B cell (primary cell): ENCODE measurements around the gene EHHADH. TPM values are rescaled to one million over a fixed set of nuclear protein-coding genes. Genes with fewer than 3 reads are reported as not detected.

Experiments
- ATAC-seq: fragments of 200-7000 bp; cut with Tn5 transposase; one replicate; pipeline ENCODE4 v1.10.0; 2021; ENCODE audit warnings: low read depth, mild to moderate bottlenecking, moderate number of reproducible peaks, moderate library complexity
- CTCF ChIA-PET: fragments of 350-600 bp; sonication (Branson Sonifier 250); formaldehyde crosslinking; loops from one replicate; lab custom pipeline; 2021; ENCODE audit warnings: antibody characterized with exemption, inconsistent platforms; lab: Charles Lee
- POLR2A ChIA-PET: fragments of 350-600 bp; sonication (Branson Sonifier 250); formaldehyde crosslinking; loops from one replicate; lab custom pipeline; 2021; ENCODE audit warnings: antibody characterized with exemption; lab: Charles Lee
- DNase-seq: peaks from one replicate; pipeline ENCODE4 v3.0.0; 2013
- H2AFZ ChIP-seq: 2 replicates; pipeline ENCODE4 v1.6.1; 2012; ENCODE audit warnings: mild to moderate bottlenecking, low read depth, low read length; ENCODE audit not compliant: insufficient read depth, poor library complexity, severe bottlenecking
- H3K27ac ChIP-seq, 2 donors: 1 replicate in 1 of 2; 2 replicates in 1 of 2; pipeline ENCODE4 v1.5.1; 2012 to 2013; ENCODE audit warnings: low read length in 2 of 2, mild to moderate bottlenecking in 2 of 2, moderate library complexity in 1 of 2
- H3K27me3 ChIP-seq, 4 experiments: fragments of 200-600 bp in 1 of 4; sonication (generic) in 1 of 4; replicated peaks in 1 of 4; 1 replicate in 2 of 4; 2 replicates in 2 of 4; pipeline versions ENCODE4 v1.6.1 to v1.7.0; 2013 to 2016; ENCODE audit warnings: low read length in 3 of 4, mild to moderate bottlenecking in 2 of 4, mixed read lengths in 1 of 4, moderate library complexity in 1 of 4; ENCODE audit not compliant: insufficient read depth in 4 of 4, control insufficient read depth in 3 of 4; ENCODE audit errors: control extremely low read depth in 1 of 4
- H3K36me3 ChIP-seq, 2 experiments: replicated peaks in 1 of 2; 1 replicate in 1 of 2; 2 replicates in 1 of 2; pipeline versions ENCODE4 v1.6.1 to v1.7.1; 2013; ENCODE audit warnings: low read length in 1 of 2; ENCODE audit not compliant: insufficient read depth in 2 of 2, control insufficient read depth in 1 of 2; ENCODE audit errors: control extremely low read depth in 1 of 2, extremely low read depth in 1 of 2
- H3K4me1 ChIP-seq, 2 donors: fragments of 200-600 bp in 1 of 2; sonication (generic) in 1 of 2; 1 replicate in 1 of 2; 2 replicates in 1 of 2; pipeline versions ENCODE4 v1.5.1 to v1.6.1; 2013 to 2017; ENCODE audit warnings: low read length in 2 of 2; ENCODE audit not compliant: control insufficient read depth in 2 of 2, insufficient read depth in 2 of 2
- H3K4me2 ChIP-seq: replicated peaks from 2 replicates; pipeline ENCODE3; 2012; ENCODE audit warnings: mild to moderate bottlenecking, low read depth, low read length; ENCODE audit not compliant: poor library complexity, severe bottlenecking
- H3K4me3 ChIP-seq, 5 experiments: fragments of 200-600 bp in 1 of 5; sonication (generic) in 1 of 5; 1 replicate in 3 of 5; 2 replicates in 2 of 5; pipeline versions ENCODE4 v1.5.1 to v1.7.0; 2011 to 2016; ENCODE audit warnings: low read length in 4 of 5, mild to moderate bottlenecking in 4 of 5, low read depth in 2 of 5, control low read depth in 1 of 5, moderate library complexity in 1 of 5; ENCODE audit not compliant: insufficient read depth in 1 of 5; ENCODE audit errors: control extremely low read depth in 1 of 5, extremely low read depth in 1 of 5
- H3K79me2 ChIP-seq: fragments of 200-600 bp; sonication (generic); one replicate; pipeline ENCODE4 v1.6.0; 2016; ENCODE audit warnings: low read length; ENCODE audit not compliant: control insufficient read depth, insufficient read depth
- H3K9ac ChIP-seq: fragments of 200-600 bp; sonication (generic); 2 replicates; pipeline ENCODE4 v1.6.1; 2017; ENCODE audit warnings: mild to moderate bottlenecking, low read length, moderate library complexity
- H3K9me3 ChIP-seq, 3 donors: one replicate each; pipeline versions ENCODE4 v1.6.1 to v1.7.1; 2013; ENCODE audit warnings: low read length in 2 of 3; ENCODE audit not compliant: control insufficient read depth in 2 of 3, insufficient read depth in 1 of 3; ENCODE audit errors: control extremely low read depth in 1 of 3
- H4K20me1 ChIP-seq: 2 replicates; pipeline ENCODE4 v1.6.0; 2012; ENCODE audit warnings: mild to moderate bottlenecking, low read length; ENCODE audit not compliant: insufficient read depth, control insufficient read depth, poor library complexity, severe bottlenecking
- H3K27ac Mint-ChIP-seq: one replicate; pipeline ENCODE4 v1.8.0; 2021; ENCODE audit warnings: mixed read lengths
- H3K27me3 Mint-ChIP-seq: one replicate; pipeline ENCODE4 v1.8.0; 2021; ENCODE audit warnings: mixed read lengths
- H3K4me1 Mint-ChIP-seq: one replicate; pipeline ENCODE4 v1.8.0; 2021; ENCODE audit warnings: mixed read lengths
- H3K4me3 Mint-ChIP-seq: one replicate; pipeline ENCODE4 v1.8.0; 2021; ENCODE audit warnings: mixed read lengths
- H3K9me3 Mint-ChIP-seq: one replicate; pipeline ENCODE4 v1.8.0; 2022; ENCODE audit warnings: mixed read lengths; ENCODE audit not compliant: insufficient read depth
- CTCF ChIP-seq: fragments of 200-600 bp; IDR thresholded peaks from one replicate; pipeline ENCODE4 v1.8.0; 2022; ENCODE audit warnings: antibody characterized with exemption, mild to moderate bottlenecking
- EZH2 ChIP-seq: IDR thresholded peaks from 2 replicates; pipeline ENCODE4 v1.6.1; 2012; ENCODE audit warnings: borderline replicate concordance, low read depth, mild to moderate bottlenecking, moderate library complexity, low read length; ENCODE audit not compliant: insufficient read depth, poor library complexity, severe bottlenecking
- WGBS: methylation state at CpG from one replicate; pipeline ENCODE4 v1.1.5; 2013; ENCODE audit warnings: missing lambda C conversion rate; ENCODE audit not compliant: insufficient coverage; 5-methylcytosine and 5-hydroxymethylcytosine counted together
- intact Hi-C: fragments of 100-400 bp; cut with micrococcal nuclease; formaldehyde crosslinking; loops from one replicate; pipeline ENCODE4 v1.10.0; 2022
- polyA plus RNA-seq: library from polyadenylated mRNA; depleted of rRNA; stranded (reverse); fragments of >200 nt; gene quantifications from 2 replicates; pipeline ENCODE4 v1.2.3, GENCODE V29; 2012
- total RNA-seq, 2 donors: library from RNA; stranded (reverse); fragments of 120-200 nt in 1 of 2; gene quantifications; 1 replicate in 1 of 2; 2 replicates in 1 of 2; pipeline versions ENCODE4 v1.2.3 to v1.2.4, GENCODE V29; 2013 to 2022

Gene EHHADH
- total and polyA plus RNA-seq, 2 donors (not counting 1 experiment from before 2014, with no cell fraction given), result 0.30 to 1.4 TPM

GRCh38 chr3:185188816-185189215 lies 65.0 kb downstream of the EHHADH start:
- Histone ChIP-seq H3K79me2 (no peaks in the 10 kb centered on the region), H3K9ac (no peak overlapping the region), H3K36me3 (no peaks in the 10 kb centered on the region), H3K9me3 (no peaks in the 10 kb centered on the region), H4K20me1 (no peaks in the 10 kb centered on the region), H3K27me3 (no peaks in the 10 kb centered on the region), H3K4me3 (no peak overlapping the region), H3K4me1 (no peaks in the 10 kb centered on the region), H2AFZ (no peak overlapping the region), H3K27ac (no peak overlapping the region), H3K4me2 (no peak overlapping the region)
- no peak overlapping the region for H3K27ac Mint-ChIP-seq
- no peak for ATAC-seq
- POLR2A ChIA-PET, result no interaction called here
- TF ChIP-seq CTCF (no peak), EZH2 (no peak)
- no peaks in the 10 kb centered on the region for H3K9me3 Mint-ChIP-seq
- intact Hi-C loops, result no loop called here
- H3K4me1 Mint-ChIP-seq, result no peaks in the 10 kb centered on the region
- DNase-seq, result no peak
- H3K4me3 Mint-ChIP-seq, result no peak overlapping the region
- CTCF ChIA-PET, result interaction anchor here (1.3 kb wide), 1 partner anchor 11 kb away, joined by 3 read pairs; no protein-coding TSS in a partner anchor
- H3K27me3 Mint-ChIP-seq, result peaks cover 3% of the 10 kb centered on the region

GRCh38 chr3:185187391-185187790 lies 66.5 kb downstream of the EHHADH start:
- Mint-ChIP-seq H3K27me3 (no peaks in the 10 kb centered on the region), H3K27ac (no peak overlapping the region), H3K4me1 (no peaks in the 10 kb centered on the region), H3K4me3 (no peak overlapping the region), H3K9me3 (no peaks in the 10 kb centered on the region)
- ChIA-PET POLR2A (no interaction called here), CTCF (interaction anchor here (1.0 kb wide), 1 partner anchor 11 kb away, joined by 4 read pairs; no protein-coding TSS in a partner anchor)
- Histone ChIP-seq H4K20me1 (no peaks in the 10 kb centered on the region), H3K27ac (no peak overlapping the region), H3K27me3 (peaks cover 0 to under 1% (median 0%) of the 10 kb centered on the region in 4 experiments), H3K9me3 (no peaks in the 10 kb centered on the region), H3K36me3 (no peaks in the 10 kb centered on the region), H3K4me3 (no peak overlapping the region), H3K79me2 (no peaks in the 10 kb centered on the region), H3K9ac (no peak overlapping the region), H3K4me2 (no peak overlapping the region), H2AFZ (no peak overlapping the region), H3K4me1 (no peaks in the 10 kb centered on the region)
- no peak for TF ChIP-seq EZH2
- no peak for TF ChIP-seq CTCF
- DNase-seq, result no peak
- no CpG with 5 or more reads among the region's 2 CpGs for WGBS
- no peak for ATAC-seq
- intact Hi-C loops, result no loop called here
